Measurements from ENCODE around the gene CLDN5. TPM values are rescaled to one million over a fixed set of nuclear protein-coding genes. Genes with fewer than 3 reads are reported as not detected.

Gene CLDN5
- total RNA-seq, 4 donors from 2014 or later = 66.3 to 362 (median 129) TPM

- no peak for TF ChIP-seq CTCF (IDR thresholded peaks at IDR 0.05; ENCODE audit: low read depth)
Measured at GRCh38 chr22:19555651-19556050, 31.4 kb upstream of the CLDN5 start.

GRCh38 chr22:19554834-19555404 is 30.7 kb upstream of the CLDN5 start:
- TF ChIP-seq CTCF (IDR thresholded peaks at IDR 0.05; ENCODE audit: low read depth) = no peak

- TF ChIP-seq CTCF (IDR thresholded peaks at IDR 0.05; ENCODE audit: low read depth) = no peak
Measured at GRCh38 chr22:19553201-19553600, 29.0 kb upstream of the CLDN5 start.

- no peak for TF ChIP-seq CTCF (IDR thresholded peaks at IDR 0.05; ENCODE audit: low read depth)
Measured at GRCh38 chr22:19550382-19550781, 26.2 kb upstream of the CLDN5 start.

- TF ChIP-seq CTCF (IDR thresholded peaks at IDR 0.05; ENCODE audit: low read depth) = no peak
Measured at GRCh38 chr22:19549428-19549827, 25.2 kb upstream of the CLDN5 start.

- TF ChIP-seq CTCF (IDR thresholded peaks at IDR 0.05; ENCODE audit: low read depth) = no peak
Measured at GRCh38 chr22:19548964-19549363, 24.8 kb upstream of the CLDN5 start.

GRCh38 chr22:19547620-19548019 is 23.4 kb upstream of the CLDN5 start:
- no peak for TF ChIP-seq CTCF (IDR thresholded peaks at IDR 0.05; ENCODE audit: low read depth)
